CD8-positive, alpha-beta memory T cell (primary cell): ENCODE results near the gene FAM81B. TPM values are rescaled to one million over a fixed set of nuclear protein-coding genes. Genes with fewer than 3 reads are reported as not detected.

Source experiments
- CTCF ChIA-PET: fragments of 350-600 bp; sonication (Branson Sonifier 250); formaldehyde crosslinking; loops from one replicate; lab custom pipeline; 2021; ENCODE audit warnings: antibody characterized with exemption; lab: Charles Lee
- POLR2A ChIA-PET: fragments of 350-600 bp; sonication (Branson Sonifier 250); formaldehyde crosslinking; loops from one replicate; lab custom pipeline; 2021; ENCODE audit warnings: antibody characterized with exemption; lab: Charles Lee
- DNase-seq, 5 donors: peaks; one replicate each; pipeline versions ENCODE4 v3.0.0 to v3.0.0-alpha.2; 2020 to 2022; ENCODE audit warnings: mixed read lengths in 1 of 5
- H3K27ac ChIP-seq: one replicate; pipeline ENCODE4 v1.7.0; 2013; ENCODE audit warnings: low read depth, mild to moderate bottlenecking, low read length, moderate library complexity
- H3K27me3 ChIP-seq: 2 replicates; pipeline ENCODE4 v1.7.0; 2013; ENCODE audit warnings: low read length, mild to moderate bottlenecking; ENCODE audit not compliant: insufficient read depth, poor library complexity, severe bottlenecking
- H3K36me3 ChIP-seq: 2 replicates; pipeline ENCODE4 v1.7.0; 2013; ENCODE audit warnings: mild to moderate bottlenecking, low read length, moderate library complexity; ENCODE audit not compliant: insufficient read depth
- H3K4me1 ChIP-seq: 2 replicates; pipeline ENCODE4 v1.7.0; 2013; ENCODE audit warnings: mild to moderate bottlenecking, low read length, moderate library complexity; ENCODE audit not compliant: insufficient read depth
- H3K4me3 ChIP-seq: 2 replicates; pipeline ENCODE4 v1.7.0; 2013; ENCODE audit warnings: mild to moderate bottlenecking, low read length
- H3K9me3 ChIP-seq: 2 replicates; pipeline ENCODE4 v1.7.0; 2013; ENCODE audit warnings: mild to moderate bottlenecking, low read length
- H3K27ac Mint-ChIP-seq, 8 donors: one replicate each; pipeline ENCODE4 v1.8.0; 2020 to 2021; ENCODE audit warnings: mixed read lengths in 8 of 8, mild to moderate bottlenecking in 6 of 8, inconsistent platforms in 3 of 8, moderate library complexity in 3 of 8
- H3K27me3 Mint-ChIP-seq, 2 donors: one replicate each; pipeline ENCODE4 v1.8.0; 2020 to 2021; ENCODE audit warnings: mixed read lengths in 2 of 2, mild to moderate bottlenecking in 1 of 2, moderate library complexity in 1 of 2
- H3K36me3 Mint-ChIP-seq, 3 donors: one replicate each; pipeline ENCODE4 v1.8.0; 2020 to 2021; ENCODE audit warnings: mixed read lengths in 3 of 3, inconsistent platforms in 1 of 3, mild to moderate bottlenecking in 1 of 3
- H3K4me1 Mint-ChIP-seq, 3 donors: one replicate each; pipeline ENCODE4 v1.8.0; 2020 to 2021; ENCODE audit warnings: mixed read lengths in 3 of 3, inconsistent platforms in 1 of 3, mild to moderate bottlenecking in 1 of 3
- H3K4me3 Mint-ChIP-seq, 7 donors: one replicate each; pipeline ENCODE4 v1.8.0; 2020 to 2021; ENCODE audit warnings: mixed read lengths in 7 of 7, mild to moderate bottlenecking in 6 of 7, moderate library complexity in 4 of 7, inconsistent platforms in 2 of 7
- H3K9me3 Mint-ChIP-seq, 5 donors: one replicate each; pipeline ENCODE4 v1.8.0; 2020 to 2022; ENCODE audit warnings: mixed read lengths in 5 of 5, mild to moderate bottlenecking in 3 of 5, moderate library complexity in 2 of 5, inconsistent platforms in 1 of 5
- polyA plus RNA-seq: library from polyadenylated mRNA; unstranded; fragments of 300-500 nt; fragmentation: Illumina TruSeq; gene quantifications from one replicate; pipeline ENCODE4 v1.2.3, GENCODE V29; 2021
- total RNA-seq, 2 experiments: library from RNA; stranded (reverse); gene quantifications; one replicate each; pipeline ENCODE4 v1.2.3, GENCODE V29; 2021

FAM81B gene
- total and polyA plus RNA-seq, 3 experiments from 2014 or later = not detected

GRCh38 chr5:95365302-95366095 is 25.7 kb upstream of the FAM81B start:
- H3K4me1 Mint-ChIP-seq = no peaks in the 10 kb centered on the region
- H3K4me3 Mint-ChIP-seq = no peak overlapping the region
- H3K9me3 ChIP-seq = no peaks in the 10 kb centered on the region
- H3K27me3 Mint-ChIP-seq = peaks cover 11 to 19% of the 10 kb centered on the region in 2 donors
- peaks cover 3 to 13% (median 5%) of the 10 kb centered on the region in 5 donors for H3K9me3 Mint-ChIP-seq
- H3K27me3 ChIP-seq = no peaks in the 10 kb centered on the region
- ChIA-PET CTCF (no interaction called here), POLR2A (no interaction called here)
- DNase-seq = no peak
- H3K36me3 Mint-ChIP-seq = no peaks in the 10 kb centered on the region
- H3K4me1 ChIP-seq = no peaks in the 10 kb centered on the region
- no peak overlapping the region for H3K4me3 ChIP-seq
- no peaks in the 10 kb centered on the region for H3K36me3 ChIP-seq
- no peak overlapping the region for H3K27ac ChIP-seq
- no peak overlapping the region for H3K27ac Mint-ChIP-seq

- Histone ChIP-seq H3K4me3 (no peak overlapping the region), H3K9me3 (no peaks in the 10 kb centered on the region), H3K27ac (no peak overlapping the region), H3K4me1 (no peaks in the 10 kb centered on the region), H3K36me3 (no peaks in the 10 kb centered on the region), H3K27me3 (peaks cover 4% of the 10 kb centered on the region)
- no peak for DNase-seq
- ChIA-PET CTCF (no interaction called here), POLR2A (no interaction called here)
- Mint-ChIP-seq H3K27me3 (peaks cover 11 to 15% of the 10 kb centered on the region in 2 donors), H3K4me1 (no peaks in the 10 kb centered on the region), H3K4me3 (no peak overlapping the region), H3K9me3 (peaks cover 0 to 11% (median 3%) of the 10 kb centered on the region in 5 donors), H3K27ac (no peak overlapping the region), H3K36me3 (no peaks in the 10 kb centered on the region)
Observed at GRCh38 chr5:95369782-95370181, 21.4 kb upstream of the FAM81B start.

GRCh38 chr5:95374061-95374460 is 17.1 kb upstream of the FAM81B start:
- Mint-ChIP-seq H3K27me3 (peaks cover 3 to 10% of the 10 kb centered on the region in 2 donors), H3K36me3 (no peaks in the 10 kb centered on the region)
- POLR2A ChIA-PET = no interaction called here

GRCh38 chr5:95375591-95375990 is 15.6 kb upstream of the FAM81B start:
- Mint-ChIP-seq H3K36me3 (no peaks in the 10 kb centered on the region), H3K27me3 (peaks cover 1 to 6% of the 10 kb centered on the region in 2 donors), H3K4me3 (no peak overlapping the region), H3K9me3 (peaks cover 0 to 3% (median 0%) of the 10 kb centered on the region in 5 donors), H3K4me1 (peaks cover 8 to 10% (median 9%) of the 10 kb centered on the region in 3 donors), H3K27ac (no peak overlapping the region)
- no peak for DNase-seq
- no peak overlapping the region for H3K4me3 ChIP-seq
- ChIA-PET POLR2A (no interaction called here), CTCF (no interaction called here)
- no peaks in the 10 kb centered on the region for H3K4me1 ChIP-seq
- H3K36me3 ChIP-seq = no peaks in the 10 kb centered on the region
- no peaks in the 10 kb centered on the region for H3K9me3 ChIP-seq
- H3K27me3 ChIP-seq = peaks cover 4% of the 10 kb centered on the region
- H3K27ac ChIP-seq = no peak overlapping the region

More at GRCh38 chr5:95374061-95374460, 17.1 kb upstream of the FAM81B start:
- Mint-ChIP-seq H3K4me1 (no peaks in the 10 kb centered on the region), H3K4me3 (no peak overlapping the region), H3K9me3 (peaks cover 0 to 6% (median 0%) of the 10 kb centered on the region in 5 donors), H3K27ac (no peak overlapping the region)
- CTCF ChIA-PET = no interaction called here
- Histone ChIP-seq H3K27ac (no peak overlapping the region), H3K4me1 (no peaks in the 10 kb centered on the region), H3K9me3 (no peaks in the 10 kb centered on the region), H3K36me3 (no peaks in the 10 kb centered on the region), H3K4me3 (no peak overlapping the region), H3K27me3 (peaks cover 4% of the 10 kb centered on the region)
- no peak for DNase-seq

GRCh38 chr5:95379133-95379532 is 12.0 kb upstream of the FAM81B start:
- peaks cover 1 to 6% of the 10 kb centered on the region in 2 donors for H3K27me3 Mint-ChIP-seq
- Histone ChIP-seq H3K4me1 (no peaks in the 10 kb centered on the region), H3K27ac (no peak overlapping the region), H3K27me3 (no peaks in the 10 kb centered on the region), H3K36me3 (no peaks in the 10 kb centered on the region), H3K4me3 (no peak overlapping the region), H3K9me3 (no peaks in the 10 kb centered on the region)
- H3K4me3 Mint-ChIP-seq = no peak overlapping the region
- ChIA-PET POLR2A (no interaction called here), CTCF (no interaction called here)
- no peaks in the 10 kb centered on the region for H3K9me3 Mint-ChIP-seq
- DNase-seq = no peak
- no peaks in the 10 kb centered on the region for H3K36me3 Mint-ChIP-seq
- H3K4me1 Mint-ChIP-seq = peaks cover 8 to 10% (median 9%) of the 10 kb centered on the region in 3 donors
- H3K27ac Mint-ChIP-seq = no peak overlapping the region

- Mint-ChIP-seq H3K27ac (no peak overlapping the region), H3K4me1 (peaks cover 8 to 10% (median 9%) of the 10 kb centered on the region in 3 donors), H3K4me3 (no peak overlapping the region), H3K27me3 (peaks cover 1 to 8% of the 10 kb centered on the region in 2 donors), H3K36me3 (no peaks in the 10 kb centered on the region), H3K9me3 (no peaks in the 10 kb centered on the region)
- Histone ChIP-seq H3K27me3 (no peaks in the 10 kb centered on the region), H3K27ac (no peak overlapping the region), H3K36me3 (no peaks in the 10 kb centered on the region), H3K4me1 (no peaks in the 10 kb centered on the region), H3K4me3 (no peak overlapping the region), H3K9me3 (no peaks in the 10 kb centered on the region)
- no peak for DNase-seq
- CTCF ChIA-PET = no interaction called here
- POLR2A ChIA-PET = no interaction called here
Observed at GRCh38 chr5:95380103-95380628, 11.0 kb upstream of the FAM81B start.

- ChIA-PET POLR2A (no interaction called here), CTCF (no interaction called here)
- H3K4me1 Mint-ChIP-seq = peaks cover 8 to 10% (median 9%) of the 10 kb centered on the region in 3 donors
- no peaks in the 10 kb centered on the region for H3K4me1 ChIP-seq
- H3K27ac Mint-ChIP-seq = no peak overlapping the region
- no peak overlapping the region for H3K4me3 Mint-ChIP-seq
- no peak overlapping the region for H3K27ac ChIP-seq
- no peak overlapping the region for H3K4me3 ChIP-seq
- H3K9me3 Mint-ChIP-seq = peaks cover 0 to 1% (median 0%) of the 10 kb centered on the region in 5 donors
- H3K27me3 ChIP-seq = no peaks in the 10 kb centered on the region
- no peaks in the 10 kb centered on the region for H3K36me3 Mint-ChIP-seq
- H3K9me3 ChIP-seq = no peaks in the 10 kb centered on the region
- H3K27me3 Mint-ChIP-seq = peaks cover 2 to 14% of the 10 kb centered on the region in 2 donors
- no peaks in the 10 kb centered on the region for H3K36me3 ChIP-seq
- no peak for DNase-seq
Observed at GRCh38 chr5:95382801-95383200, 8.4 kb upstream of the FAM81B start.

- H3K36me3 Mint-ChIP-seq = no peaks in the 10 kb centered on the region
- Histone ChIP-seq H3K27ac (no peak overlapping the region), H3K27me3 (no peaks in the 10 kb centered on the region), H3K4me1 (no peaks in the 10 kb centered on the region), H3K36me3 (no peaks in the 10 kb centered on the region), H3K4me3 (no peak overlapping the region), H3K9me3 (no peaks in the 10 kb centered on the region)
- no peak overlapping the region for H3K27ac Mint-ChIP-seq
- peaks cover 6 to 11% of the 10 kb centered on the region in 2 donors for H3K27me3 Mint-ChIP-seq
- no peak for DNase-seq
- CTCF ChIA-PET = no interaction called here
- H3K9me3 Mint-ChIP-seq = peaks cover 0 to 3% (median 0%) of the 10 kb centered on the region in 5 donors
- H3K4me1 Mint-ChIP-seq = peaks cover 8 to 10% (median 9%) of the 10 kb centered on the region in 3 donors
- no peak overlapping the region for H3K4me3 Mint-ChIP-seq
- POLR2A ChIA-PET = no interaction called here
Observed at GRCh38 chr5:95384485-95385213, 6.5 kb upstream of the FAM81B start.
